Measurements from ENCODE around the gene PPIL4. TPM values are rescaled to one million over a fixed set of nuclear protein-coding genes. Genes with fewer than 3 reads are reported as not detected.
A peak's percentile ranks its signal among the peaks of the same experiment; 100 is the strongest.

The PPIL4 gene
- total RNA-seq, 2 experiments from 2014 or later, result 21.5 to 23.6 TPM

GRCh38 chr6:149563928-149564325 is 18.1 kb upstream of the PPIL4 start:
- intact Hi-C loops (cut with micrococcal nuclease), result loop anchor here (2.0 to 10.0 kb wide), 2 partner anchors 123 to 441 kb away; no protein-coding TSS in a partner anchor
- Mint-ChIP-seq H3K9me3 (no peaks in the 10 kb centered on the region), H3K36me3 (no peaks in the 10 kb centered on the region), H3K27me3 (peaks cover 2% of the 10 kb centered on the region), H3K4me1 (ENCODE audit: low read depth) (peaks cover 15% of the 10 kb centered on the region), H3K4me3 (no peak overlapping the region), H3K27ac (no peak overlapping the region)
- ChIA-PET POLR2A (interaction anchor here (2.5 kb wide), 1 partner anchor 18 kb away, joined by 8 read pairs; the partner anchor contains the start of gene PPIL4), CTCF (interaction anchor here (1.4 to 1.6 kb wide), 2 partner anchors 18 to 153 kb away, joined by 4 to 9 read pairs; partner anchors contain the start of gene PPIL4)
- no peak for DNase-seq

GRCh38 chr6:149563203-149563927 is 17.5 kb upstream of the PPIL4 start:
- POLR2A ChIA-PET, result no interaction called here
- DNase-seq, result no peak
- intact Hi-C loops (cut with micrococcal nuclease), result loop anchor here (10.0 kb wide), 1 partner anchor 441 kb away; no protein-coding TSS in a partner anchor
- no peaks in the 10 kb centered on the region for H3K9me3 Mint-ChIP-seq
- no peak overlapping the region for H3K27ac Mint-ChIP-seq
- H3K4me3 Mint-ChIP-seq, result no peak overlapping the region
- peaks cover 2% of the 10 kb centered on the region for H3K27me3 Mint-ChIP-seq
- H3K36me3 Mint-ChIP-seq, result no peaks in the 10 kb centered on the region
- peaks cover 15% of the 10 kb centered on the region for H3K4me1 Mint-ChIP-seq (ENCODE audit: low read depth)
- CTCF ChIA-PET, result interaction anchor here (0.5 to 1.4 kb wide), 4 partner anchors 17 to 368 kb away, joined by 3 to 9 read pairs (median 4); partner anchors contain the start of gene PPIL4

- DNase-seq, result peak; percentile 24
- no peak overlapping the region for H3K4me3 Mint-ChIP-seq
- H3K27ac Mint-ChIP-seq, result no peak overlapping the region
- ChIA-PET POLR2A (no interaction called here), CTCF (interaction anchor here (0.6 to 1.4 kb wide), 4 partner anchors 10 to 531 kb away, joined by 3 to 6 read pairs (median 4); partner anchors contain the start of gene PPIL4)
- no peaks in the 10 kb centered on the region for H3K9me3 Mint-ChIP-seq
- H3K4me1 Mint-ChIP-seq (ENCODE audit: low read depth), result peaks cover 2% of the 10 kb centered on the region
- H3K27me3 Mint-ChIP-seq, result peaks cover 5% of the 10 kb centered on the region
- intact Hi-C loops (cut with micrococcal nuclease), result loop anchor here (10.0 kb wide), 1 partner anchor 444 kb away; no protein-coding TSS in a partner anchor
- H3K36me3 Mint-ChIP-seq, result no peaks in the 10 kb centered on the region
Observed at GRCh38 chr6:149560736-149561135, 14.9 kb upstream of the PPIL4 start.

- POLR2A ChIA-PET, result no interaction called here
- intact Hi-C loops (cut with micrococcal nuclease), result no loop called here
- no peak overlapping the region for H3K27ac Mint-ChIP-seq
- no peaks in the 10 kb centered on the region for H3K9me3 Mint-ChIP-seq
- no peak for DNase-seq
- H3K4me3 Mint-ChIP-seq, result no peak overlapping the region
- H3K4me1 Mint-ChIP-seq (ENCODE audit: low read depth), result peaks cover 2% of the 10 kb centered on the region
- CTCF ChIA-PET, result interaction anchor here (1.0 kb wide), 1 partner anchor 13 kb away, joined by 3 read pairs; the partner anchor contains the start of gene PPIL4
- H3K36me3 Mint-ChIP-seq, result no peaks in the 10 kb centered on the region
- H3K27me3 Mint-ChIP-seq, result peaks cover 8% of the 10 kb centered on the region
Observed at GRCh38 chr6:149559389-149559788, 13.5 kb upstream of the PPIL4 start.

GRCh38 chr6:149558029-149558428 is 12.2 kb upstream of the PPIL4 start:
- Mint-ChIP-seq H3K4me3 (no peak overlapping the region), H3K9me3 (no peaks in the 10 kb centered on the region), H3K4me1 (ENCODE audit: low read depth) (peaks cover 2% of the 10 kb centered on the region), H3K36me3 (no peaks in the 10 kb centered on the region), H3K27ac (no peak overlapping the region), H3K27me3 (peaks cover 8% of the 10 kb centered on the region)
- POLR2A ChIA-PET, result no interaction called here
- intact Hi-C loops (cut with micrococcal nuclease), result no loop called here
- CTCF ChIA-PET, result no interaction called here
- no peak for DNase-seq

- H3K9me3 Mint-ChIP-seq, result no peaks in the 10 kb centered on the region
- no peak for DNase-seq
- CTCF ChIA-PET, result interaction anchor here (0.6 kb wide), 1 partner anchor 157 kb away, joined by 3 read pairs; no protein-coding TSS in a partner anchor
- POLR2A ChIA-PET, result no interaction called here
- H3K27me3 Mint-ChIP-seq, result peaks cover 10% of the 10 kb centered on the region
- H3K27ac Mint-ChIP-seq, result no peak overlapping the region
- H3K4me3 Mint-ChIP-seq, result no peak overlapping the region
- peaks cover 4% of the 10 kb centered on the region for H3K4me1 Mint-ChIP-seq (ENCODE audit: low read depth)
- intact Hi-C loops (cut with micrococcal nuclease), result no loop called here
- no peaks in the 10 kb centered on the region for H3K36me3 Mint-ChIP-seq
Observed at GRCh38 chr6:149551920-149552319, 6.1 kb upstream of the PPIL4 start.

GRCh38 chr6:149545258-149545753 is 537 bp downstream of the PPIL4 start:
- intact Hi-C loops (cut with micrococcal nuclease), result loop anchor here (1.0 to 5.0 kb wide), 3 partner anchors 61 to 377 kb away; partner anchors contain the start of genes LRP11 and RAET1G
- DNase-seq, result peak; percentile 77
- peaks cover 7% of the 10 kb centered on the region for H3K36me3 Mint-ChIP-seq
- peaks cover 38% of the 10 kb centered on the region for H3K4me1 Mint-ChIP-seq (ENCODE audit: low read depth)
- CTCF ChIA-PET, result interaction anchor here (0.6 to 2.5 kb wide), 20 partner anchors 8 to 463 kb away, joined by 3 to 14 read pairs (median 3); partner anchors contain the start of genes GINM1 and ZC3H12D
- POLR2A ChIA-PET, result interaction anchor here (0.7 to 2.4 kb wide), 8 partner anchors 8 to 318 kb away, joined by 3 to 9 read pairs (median 3); partner anchors contain the start of genes LATS1 and ZC3H12D
- H3K27me3 Mint-ChIP-seq, result peaks cover 4% of the 10 kb centered on the region
- no peaks in the 10 kb centered on the region for H3K9me3 Mint-ChIP-seq
- H3K27ac Mint-ChIP-seq, result peak overlapping the region; percentile 97
- peak overlapping the region; percentile 97 for H3K4me3 Mint-ChIP-seq

GRCh38 chr6:149544646-149545257 is 1.1 kb downstream of the PPIL4 start:
- H3K36me3 Mint-ChIP-seq, result peaks cover 10% of the 10 kb centered on the region
- intact Hi-C loops (cut with micrococcal nuclease), result loop anchor here (1.0 to 5.0 kb wide), 3 partner anchors 60 to 378 kb away; partner anchors contain the start of genes LRP11 and RAET1G
- no peaks in the 10 kb centered on the region for H3K9me3 Mint-ChIP-seq
- POLR2A ChIA-PET, result interaction anchor here (1.2 to 2.4 kb wide), 3 partner anchors 49 to 319 kb away, joined by 3 to 8 read pairs (median 3); no protein-coding TSS in a partner anchor
- no peak for DNase-seq
- peak overlapping the region; percentile 97 for H3K4me3 Mint-ChIP-seq
- CTCF ChIA-PET, result interaction anchor here (0.5 to 2.5 kb wide), 11 partner anchors 16 to 70 kb away, joined by 3 to 9 read pairs (median 3); partner anchors contain the start of genes GINM1 and ZC3H12D
- peaks cover 38% of the 10 kb centered on the region for H3K4me1 Mint-ChIP-seq (ENCODE audit: low read depth)
- peaks cover 4% of the 10 kb centered on the region for H3K27me3 Mint-ChIP-seq
- peak overlapping the region; percentile 97 for H3K27ac Mint-ChIP-seq

- Mint-ChIP-seq H3K4me3 (no peak overlapping the region), H3K27me3 (no peaks in the 10 kb centered on the region), H3K27ac (no peak overlapping the region), H3K4me1 (ENCODE audit: low read depth) (peaks cover 40% of the 10 kb centered on the region), H3K36me3 (peaks cover 28% of the 10 kb centered on the region), H3K9me3 (no peaks in the 10 kb centered on the region)
- CTCF ChIA-PET, result no interaction called here
- intact Hi-C loops (cut with micrococcal nuclease), result no loop called here
- POLR2A ChIA-PET, result no interaction called here
- DNase-seq, result no peak
Observed at GRCh38 chr6:149541139-149541538, 4.7 kb downstream of the PPIL4 start.

GRCh38 chr6:149534742-149535141 is 11.1 kb downstream of the PPIL4 start:
- Mint-ChIP-seq H3K9me3 (no peaks in the 10 kb centered on the region), H3K27me3 (no peaks in the 10 kb centered on the region), H3K27ac (no peak overlapping the region), H3K36me3 (peaks cover 42% of the 10 kb centered on the region), H3K4me3 (no peak overlapping the region), H3K4me1 (ENCODE audit: low read depth) (peaks cover 23% of the 10 kb centered on the region)
- ChIA-PET CTCF (interaction anchor here (1.3 kb wide), 1 partner anchor 18 kb away, joined by 3 read pairs; no protein-coding TSS in a partner anchor), POLR2A (no interaction called here)
- DNase-seq, result no peak
- intact Hi-C loops (cut with micrococcal nuclease), result no loop called here

- Mint-ChIP-seq H3K36me3 (peaks cover 22% of the 10 kb centered on the region), H3K4me1 (ENCODE audit: low read depth) (peaks cover 25% of the 10 kb centered on the region), H3K4me3 (no peak overlapping the region), H3K9me3 (no peaks in the 10 kb centered on the region), H3K27me3 (no peaks in the 10 kb centered on the region), H3K27ac (no peak overlapping the region)
- ChIA-PET POLR2A (no interaction called here), CTCF (no interaction called here)
- intact Hi-C loops (cut with micrococcal nuclease), result no loop called here
- DNase-seq, result no peak
Observed at GRCh38 chr6:149529650-149530049, 16.2 kb downstream of the PPIL4 start.
